GM23248 (cell line): ENCODE measurements around the gene AAMP. TPM values are rescaled to one million over a fixed set of nuclear protein-coding genes. Genes with fewer than 3 reads are reported as not detected.

Source experiments
- DNase-seq: peaks from one replicate; pipeline ENCODE4 v3.0.0-alpha.2; 2015
- H2AFZ ChIP-seq: fragments of 200-600 bp; sonication (generic); 2 replicates; pipeline ENCODE4 v1.6.1; 2016; ENCODE audit warnings: antibody characterized with exemption
- H3F3A ChIP-seq: fragments of 200-600 bp; sonication (generic); 2 replicates; pipeline ENCODE4 v1.6.1; 2016; ENCODE audit warnings: mild to moderate bottlenecking, antibody characterized with exemption, mixed run types; ENCODE audit not compliant: insufficient read depth
- H3K27ac ChIP-seq: fragments of 200-600 bp; sonication (generic); 2 replicates; pipeline ENCODE4 v1.5.1; 2016; ENCODE audit warnings: mild to moderate bottlenecking
- H3K27me3 ChIP-seq: fragments of 200-600 bp; sonication (generic); replicated peaks from 2 replicates; pipeline ENCODE4 v1.6.1; 2016; ENCODE audit warnings: mild to moderate bottlenecking; ENCODE audit not compliant: insufficient read depth
- H3K36me3 ChIP-seq: fragments of 200-600 bp; sonication (generic); 2 replicates; pipeline ENCODE4 v1.6.1; 2016; ENCODE audit warnings: low read depth, mild to moderate bottlenecking
- H3K4me1 ChIP-seq: fragments of 200-600 bp; sonication (generic); 2 replicates; pipeline ENCODE4 v1.6.1; 2016; ENCODE audit warnings: mild to moderate bottlenecking; ENCODE audit not compliant: insufficient read depth
- H3K4me2 ChIP-seq: fragments of 200-600 bp; sonication (generic); one replicate; pipeline ENCODE4 v1.6.1; 2016; ENCODE audit warnings: mild to moderate bottlenecking; ENCODE audit not compliant: unreplicated experiment
- H3K4me3 ChIP-seq: fragments of 200-600 bp; sonication (generic); 2 replicates; pipeline ENCODE4 v1.5.1; 2016; ENCODE audit warnings: mild to moderate bottlenecking
- H3K79me2 ChIP-seq: fragments of 200-600 bp; sonication (generic); 2 replicates; pipeline ENCODE4 v1.6.1; 2016; ENCODE audit warnings: mild to moderate bottlenecking; ENCODE audit not compliant: insufficient read depth
- H3K9ac ChIP-seq: fragments of 200-600 bp; sonication (generic); 2 replicates; pipeline ENCODE4 v1.6.1; 2016; ENCODE audit warnings: mild to moderate bottlenecking
- H3K9me2 ChIP-seq: fragments of 200-600 bp; sonication (generic); 2 replicates; pipeline ENCODE4 v1.6.1; 2016; ENCODE audit warnings: mixed run types, mild to moderate bottlenecking, moderate library complexity; ENCODE audit not compliant: insufficient read depth
- H3K9me3 ChIP-seq: fragments of 200-600 bp; sonication (generic); one replicate; pipeline ENCODE4 v1.6.1; 2017; ENCODE audit warnings: low read depth
- H4K20me1 ChIP-seq: fragments of 200-600 bp; sonication (generic); 2 replicates; pipeline ENCODE4 v1.6.0; 2016; ENCODE audit not compliant: insufficient read depth
- EZH2 ChIP-seq: fragments of 200-600 bp; sonication (generic); IDR thresholded peaks from 2 replicates; pipeline ENCODE4 v1.6.1; 2018; ENCODE audit warnings: antibody characterized with exemption, mild to moderate bottlenecking; ENCODE audit not compliant: insufficient read depth, poor library complexity, severe bottlenecking
- EZH2phosphoT487 ChIP-seq: fragments of 200-600 bp; sonication (generic); IDR thresholded peaks from 2 replicates; pipeline ENCODE4 v1.6.1; 2018; ENCODE audit warnings: antibody characterized with exemption, moderate library complexity, mild to moderate bottlenecking, low read depth; ENCODE audit not compliant: insufficient read depth
- WGBS, 2 experiments: methylation state at CpG; one replicate each; pipeline ENCODE4 v1.1.6; 2015 to 2017; ENCODE audit warnings: low lambda C conversion rate in 2 of 2, low coverage in 1 of 2; ENCODE audit errors: missing lambda C conversion rate in 2 of 2; 5-methylcytosine and 5-hydroxymethylcytosine counted together
- in situ Hi-C: fragments of 300-500 bp; cut with MboI; formaldehyde crosslinking; loops from 2 replicates; pipeline ENCODE4 v1.15.0; 2020
- microRNA-seq: library from miRNA; unstranded; fragments of <30 nt; microRNA quantifications from one replicate; pipeline ENCODE4, GENCODE V29; 2016; ENCODE audit warnings: borderline number of aligned reads
- polyA plus RNA-seq: library from polyadenylated mRNA; unstranded; fragments of >200 nt; fragmentation: Nextera tagmentation; extraction: Ambion mirVana; gene quantifications from 2 replicates; pipeline ENCODE4 v1.2.1, GENCODE V29; 2016
- total RNA-seq: library from RNA; depleted of rRNA; stranded (reverse); fragments of >200 nt; shearing (Covaris generic); gene quantifications from 2 replicates; pipeline ENCODE4 v1.2.3, GENCODE V29; 2014; rRNA removed

The AAMP gene
- total and polyA plus RNA-seq, 2 experiments from 2014 or later: 114 to 117 TPM

DNA sequence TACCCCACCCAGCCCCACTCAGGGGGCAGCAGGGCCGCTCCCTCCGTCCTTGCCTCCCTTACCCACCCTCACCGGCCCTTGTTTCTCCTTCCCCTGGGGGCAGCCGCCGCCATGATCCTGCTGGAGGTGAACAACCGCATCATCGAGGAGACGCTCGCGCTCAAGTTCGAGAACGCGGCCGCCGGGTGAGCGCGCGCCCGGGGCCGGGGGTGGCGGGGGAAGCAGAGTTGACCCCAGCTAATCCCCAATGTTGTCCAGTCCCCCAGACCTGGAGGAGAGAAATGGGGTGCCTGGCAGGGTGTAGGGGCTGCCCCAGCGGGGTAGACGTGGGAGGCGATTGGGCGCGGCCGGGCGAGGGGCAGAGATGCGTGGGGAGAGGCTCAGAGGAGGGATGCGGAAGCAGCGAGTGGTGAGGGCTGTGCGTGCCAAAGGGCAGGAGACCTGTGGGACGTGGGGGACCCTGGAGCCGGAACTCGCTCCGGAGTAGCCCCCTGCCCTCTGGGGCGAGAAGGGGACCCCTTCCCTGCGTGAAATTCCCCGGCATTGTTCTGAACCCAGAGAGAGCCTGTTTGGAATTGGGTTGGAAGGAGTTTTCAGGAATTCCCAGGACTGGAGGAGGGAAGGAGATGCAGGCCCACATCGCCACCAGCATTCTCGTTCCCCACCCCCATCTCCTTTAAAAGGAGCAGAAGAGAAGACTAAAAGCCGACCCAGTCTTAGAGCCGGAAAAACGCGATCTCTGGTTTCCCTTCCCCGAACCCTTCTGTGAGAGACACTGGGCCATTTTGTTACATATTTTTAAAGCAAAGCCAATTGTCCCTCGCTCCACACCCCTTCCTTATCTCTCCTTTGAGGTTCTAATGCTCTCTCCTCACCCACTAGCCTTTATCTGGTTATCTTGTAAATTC, 52.3 kb downstream of the AAMP start:
- Histone ChIP-seq H3K36me3 (peaks cover 5% of the 10 kb centered on the region; the same call in 1 of the 2 replicates), H3K9me2 (no peaks in the 10 kb centered on the region), H3F3A (peaks cover 22% of the 10 kb centered on the region), H3K79me2 (peaks cover 66% of the 10 kb centered on the region), H3K27ac (peak overlapping the region; percentile 88), H3K9me3 (no peaks in the 10 kb centered on the region), H3K9ac (peak overlapping the region; percentile 98), H4K20me1 (peaks cover 35% of the 10 kb centered on the region), H3K4me1 (peaks cover 40% of the 10 kb centered on the region), H2AFZ (peak overlapping the region; percentile 66), H3K27me3 (no peaks in the 10 kb centered on the region), H3K4me2 (peak overlapping the region; percentile 100), H3K4me3 (peak overlapping the region; percentile 99)
- in situ Hi-C loops: no loop called here
- 0 to 1% methylated on average over 34 to 47 of the region's 47 CpGs for WGBS, 2 experiments
- no peak for TF ChIP-seq EZH2
- no peak for TF ChIP-seq EZH2phosphoT487
- peak; percentile 73 for DNase-seq

- TF ChIP-seq EZH2phosphoT487: no peak
- TF ChIP-seq EZH2: no peak
- peak; percentile 99 for DNase-seq
- in situ Hi-C loops: no loop called here
- H3F3A ChIP-seq: peaks cover 22% of the 10 kb centered on the region
- H3K79me2 ChIP-seq: peaks cover 58% of the 10 kb centered on the region
- no peaks in the 10 kb centered on the region for H3K9me2 ChIP-seq
- H3K27ac ChIP-seq: peak within 1 kb of the TSS; percentile 91
- peak within 1 kb of the TSS; percentile 99 for H3K4me3 ChIP-seq
- 2 to 4% methylated on average over 43 to 60 of the region's 60 CpGs for WGBS, 2 experiments
- H3K9me3 ChIP-seq: no peaks in the 10 kb centered on the region
- peak within 1 kb of the TSS; percentile 98 for H3K9ac ChIP-seq
- H4K20me1 ChIP-seq: peaks cover 31% of the 10 kb centered on the region
- H3K4me2 ChIP-seq: peak within 1 kb of the TSS; percentile 100
- H2AFZ ChIP-seq: peak within 1 kb of the TSS; percentile 95
- H3K4me1 ChIP-seq: peaks cover 32% of the 10 kb centered on the region
- no peaks in the 10 kb centered on the region for H3K27me3 ChIP-seq
- peaks cover 5% of the 10 kb centered on the region; the same call in 1 of the 2 replicates for H3K36me3 ChIP-seq
Observed at GRCh38 chr2:218216674-218217359, 53.1 kb downstream of the AAMP start, which contains the start of gene ARPC2. Gene ARPC2, plus strand, starts transcription at chr2:218217189. Its CDS starts 282 bp downstream, at chr2:218217471.

DNA sequence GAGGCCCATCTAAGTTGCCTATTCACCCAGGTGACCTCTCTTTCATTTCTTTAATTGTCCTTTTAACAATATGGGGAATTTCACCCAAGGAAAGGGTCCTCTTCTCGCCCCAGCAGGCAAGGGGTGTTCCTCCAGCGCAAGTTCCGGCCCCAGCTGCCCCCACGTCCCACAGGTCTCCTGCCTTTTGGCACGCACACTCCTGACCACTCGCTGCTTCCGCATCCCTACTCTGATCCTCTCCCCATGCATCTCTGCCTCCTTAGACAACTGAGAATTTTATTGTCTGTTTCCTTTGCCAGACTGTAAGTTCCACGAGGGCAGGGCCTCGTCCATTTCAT, 53.6 kb downstream of the AAMP start:
- 0 out of 2 replicates have a peak, but pooled peaks cover under 1% of the 10 kb centered on the region for H3K36me3 ChIP-seq
- no peaks in the 10 kb centered on the region for H3K9me3 ChIP-seq
- H3K27ac ChIP-seq: peak overlapping the region; percentile 91
- in situ Hi-C loops: no loop called here
- peaks cover 22% of the 10 kb centered on the region for H3F3A ChIP-seq
- 43 to 44% methylated on average over 9 of the region's 9 CpGs for WGBS, 2 experiments
- H2AFZ ChIP-seq: peak overlapping the region; percentile 95
- peaks cover 53% of the 10 kb centered on the region for H3K79me2 ChIP-seq
- peaks cover 27% of the 10 kb centered on the region for H3K4me1 ChIP-seq
- peak overlapping the region; percentile 98 for H3K9ac ChIP-seq
- no peaks in the 10 kb centered on the region for H3K9me2 ChIP-seq
- TF ChIP-seq EZH2: no peak
- no peak for TF ChIP-seq EZH2phosphoT487
- no peaks in the 10 kb centered on the region for H3K27me3 ChIP-seq
- H4K20me1 ChIP-seq: peaks cover 25% of the 10 kb centered on the region
- peak overlapping the region; percentile 79 for H3K4me2 ChIP-seq
- H3K4me3 ChIP-seq: peak overlapping the region; percentile 99
- no peak for DNase-seq

Small RNAs within 50 kb of the gene (microRNA-seq; reads per million reads assigned to microRNA genes)
- 5.1 reads per million, percentile 2 among the genes with 10 or more reads in this experiment for gene MIR6513

Other genes starting within 250 kb of the AAMP start
- gene RUFY4, start 200.9 kb downstream of the AAMP start, total RNA-seq: not detected in 2 replicates
- not detected in 2 replicates for gene RUFY4, start 200.9 kb downstream of the AAMP start, polyA plus RNA-seq
- not detected in 2 replicates for gene CXCR2, start 144.1 kb downstream of the AAMP start, total RNA-seq
- not detected in 2 replicates for gene CXCR2, start 144.1 kb downstream of the AAMP start, polyA plus RNA-seq
- gene CXCR1, start 103.2 kb downstream of the AAMP start, total RNA-seq: not detected in 2 replicates
- gene CXCR1, start 103.2 kb downstream of the AAMP start, polyA plus RNA-seq: not detected in 2 replicates
- gene ARPC2, start 52.9 kb downstream of the AAMP start, total RNA-seq: 568 and 644 TPM in 2 replicates
- 837 and 851 TPM in 2 replicates for gene ARPC2, start 52.9 kb downstream of the AAMP start, polyA plus RNA-seq
- not detected in 2 replicates for gene GPBAR1, start 9.1 kb downstream of the AAMP start, total RNA-seq
- 0.14 TPM in 1 of 2 replicates, not detected in the other for gene GPBAR1, start 9.1 kb downstream of the AAMP start, polyA plus RNA-seq
- 22.8 and 28.6 TPM in 2 replicates for gene PNKD, start 382 bp upstream of the AAMP start, total RNA-seq
- gene PNKD, start 382 bp upstream of the AAMP start, polyA plus RNA-seq: 79.3 and 82.7 TPM in 2 replicates
- 178 and 214 TPM in 2 replicates for gene TMBIM1, start 22.4 kb upstream of the AAMP start, total RNA-seq
- gene TMBIM1, start 22.4 kb upstream of the AAMP start, polyA plus RNA-seq: 164 and 166 TPM in 2 replicates
- not detected in 2 replicates for gene CATIP, start 86.7 kb upstream of the AAMP start, total RNA-seq
- not detected in 2 replicates for gene CATIP, start 86.7 kb upstream of the AAMP start, polyA plus RNA-seq
- not detected in 2 replicates for gene SLC11A1, start 112.1 kb upstream of the AAMP start, total RNA-seq
- gene SLC11A1, start 112.1 kb upstream of the AAMP start, polyA plus RNA-seq: 0.13 and 0.16 TPM in 2 replicates
- 82.7 and 119 TPM in 2 replicates for gene CTDSP1, start 129.7 kb upstream of the AAMP start, total RNA-seq
- gene CTDSP1, start 129.7 kb upstream of the AAMP start, polyA plus RNA-seq: 28.5 and 31.0 TPM in 2 replicates
- gene VIL1, start 149.0 kb upstream of the AAMP start, total RNA-seq: not detected in 2 replicates
- not detected in 2 replicates for gene VIL1, start 149.0 kb upstream of the AAMP start, polyA plus RNA-seq